NCI-H226 (cell line): ENCODE data around the gene GHRH.

ENCODE experiments used
- DNase-seq: peaks from one replicate; pipeline ENCODE4 v3.0.0-alpha.2; 2015

The GHRH gene, protein sequence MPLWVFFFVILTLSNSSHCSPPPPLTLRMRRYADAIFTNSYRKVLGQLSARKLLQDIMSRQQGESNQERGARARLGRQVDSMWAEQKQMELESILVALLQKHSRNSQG

DNA sequence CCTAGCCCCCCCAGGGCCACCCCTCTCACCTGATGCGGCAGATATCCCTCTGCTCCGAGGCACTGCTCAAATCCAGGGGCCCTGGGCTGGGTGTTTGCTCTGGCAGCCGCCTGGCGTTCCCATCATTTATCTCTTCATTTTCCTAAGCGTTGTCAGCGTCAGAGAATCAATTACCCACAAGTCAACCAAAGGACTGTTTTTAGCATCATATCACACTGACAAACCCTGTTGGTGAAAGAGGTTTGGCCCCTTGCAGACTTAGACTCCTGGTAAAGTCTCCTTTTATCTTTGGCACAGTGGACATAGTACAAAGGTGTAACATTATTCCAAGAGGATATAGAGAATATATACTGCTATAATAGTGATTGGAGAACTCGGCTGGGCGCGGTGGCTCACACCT, at the start of gene GHRH:
Gene GHRH (minus strand): TSS at position 101 of the 400 bp plus-strand sequence. CDS start 4,925 bp downstream, outside the sequence.
- no peak for DNase-seq

DNA sequence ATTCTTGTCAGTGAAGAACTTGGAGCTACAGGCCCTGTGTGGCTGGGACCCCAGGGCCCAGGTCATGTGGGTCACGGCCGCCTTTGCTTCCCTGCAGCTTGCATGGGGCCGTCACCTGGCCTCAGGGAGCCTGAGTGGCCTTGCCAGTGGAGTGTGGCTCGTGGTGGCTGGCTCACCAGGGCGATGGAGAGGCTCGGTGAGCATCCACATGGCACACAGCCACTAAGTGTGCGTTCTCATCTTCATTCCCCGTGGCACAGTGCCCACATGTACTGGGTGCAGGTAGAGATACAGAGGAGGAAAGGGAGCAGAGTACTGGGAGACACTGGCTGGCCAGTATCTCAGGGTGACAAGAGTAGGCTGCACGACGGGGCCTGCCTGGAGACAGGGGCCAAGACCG, 49.3 kb upstream of the GHRH start:
- DNase-seq, result no peak

DNA sequence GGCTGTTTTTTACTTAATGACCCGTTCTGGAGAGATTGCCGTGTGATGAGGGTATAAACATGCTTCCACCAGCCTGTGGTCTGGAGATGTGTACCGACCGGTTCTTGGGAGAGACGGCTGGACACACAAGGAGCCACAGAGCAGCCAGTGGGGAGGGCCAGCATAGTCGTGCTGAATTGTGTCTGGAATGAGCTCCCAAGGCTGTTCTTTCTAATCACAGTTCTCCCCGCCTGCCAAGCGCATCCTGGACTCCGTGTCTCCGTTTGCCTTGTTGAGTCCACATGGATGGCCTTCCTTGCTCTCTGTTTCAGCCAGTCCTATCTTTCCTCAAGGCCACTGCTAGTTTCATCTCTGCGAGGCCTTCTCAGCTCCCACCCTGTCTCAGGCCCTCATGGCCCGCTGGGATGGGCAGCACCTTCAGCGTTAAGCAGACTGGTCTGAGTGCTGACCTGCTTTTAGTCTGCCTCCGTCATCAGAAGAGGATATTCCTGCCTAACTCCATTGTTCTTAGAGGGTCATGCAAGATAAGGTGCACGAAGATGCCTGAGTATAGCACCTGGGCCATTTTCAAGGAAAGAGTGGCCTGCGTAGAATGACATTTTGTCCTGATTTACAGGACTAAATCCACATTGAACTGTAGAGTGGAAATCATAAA, 48.4 kb upstream of the GHRH start:
- DNase-seq, result no peak

DNA sequence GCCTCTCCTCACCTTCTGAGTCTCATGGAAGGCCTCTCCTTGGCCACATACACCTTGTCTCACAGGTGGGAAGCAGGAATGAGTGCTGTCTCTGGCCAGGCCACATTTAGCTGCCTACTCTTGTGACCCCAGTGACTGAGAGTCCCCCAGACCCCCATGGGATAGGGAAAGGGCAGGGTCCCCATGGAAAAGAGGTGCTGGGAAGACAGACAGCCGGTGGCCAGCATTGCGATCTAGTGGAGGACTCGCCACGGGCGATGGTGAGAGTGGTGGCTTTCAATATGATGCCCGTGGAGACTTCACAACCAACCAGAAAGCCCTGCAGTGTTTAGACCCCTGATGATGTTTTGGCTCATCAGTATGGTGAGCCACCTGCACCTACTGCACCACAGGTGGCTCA, 47.7 kb upstream of the GHRH start:
- no peak for DNase-seq

DNA sequence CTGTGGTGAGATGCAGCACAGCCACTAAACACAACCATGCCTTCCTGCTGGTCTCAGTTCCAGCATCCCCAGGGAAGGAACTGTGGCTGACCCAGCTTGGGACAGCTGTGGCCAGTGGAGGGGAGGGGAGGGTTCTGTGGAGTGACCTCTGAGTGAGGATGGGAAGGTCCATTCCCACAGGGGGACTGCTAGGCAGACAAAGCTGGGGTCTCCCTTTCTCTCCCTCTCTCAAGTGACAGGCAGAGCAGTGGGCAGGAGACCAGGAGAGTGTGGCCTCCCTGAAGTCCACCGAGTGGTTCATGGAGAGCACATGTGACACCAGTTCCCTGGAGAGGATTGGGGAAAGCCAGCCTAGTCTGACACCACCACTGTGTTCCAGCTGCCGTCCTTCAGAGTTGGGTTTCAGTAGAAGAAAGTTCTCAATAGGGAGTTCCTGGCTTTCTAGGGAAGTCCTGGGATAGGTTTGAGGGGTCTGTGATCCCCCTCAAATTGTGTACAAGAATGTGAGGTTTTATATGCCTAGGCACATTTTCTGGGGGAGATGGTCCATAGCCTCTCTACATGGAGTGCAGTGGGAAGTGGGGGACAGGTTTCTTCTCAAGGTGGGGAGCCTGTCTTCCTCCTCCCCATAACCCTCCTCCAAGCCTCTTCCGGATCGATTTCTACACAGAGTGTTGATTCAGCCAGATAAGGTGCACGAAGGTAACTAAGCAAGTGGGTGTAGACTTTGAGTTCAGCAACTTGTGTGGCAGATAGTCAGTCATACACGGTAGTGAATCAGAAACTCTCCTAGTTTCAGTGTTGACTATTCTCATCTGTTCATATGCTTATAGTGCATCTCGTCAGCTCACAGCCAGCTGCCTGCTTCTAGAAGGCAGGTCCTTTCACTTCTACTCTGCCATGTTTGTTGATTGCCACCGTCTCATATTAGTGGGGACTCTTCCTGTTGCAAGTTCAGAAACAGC, 46.8 kb upstream of the GHRH start:
- DNase-seq, result no peak

DNA sequence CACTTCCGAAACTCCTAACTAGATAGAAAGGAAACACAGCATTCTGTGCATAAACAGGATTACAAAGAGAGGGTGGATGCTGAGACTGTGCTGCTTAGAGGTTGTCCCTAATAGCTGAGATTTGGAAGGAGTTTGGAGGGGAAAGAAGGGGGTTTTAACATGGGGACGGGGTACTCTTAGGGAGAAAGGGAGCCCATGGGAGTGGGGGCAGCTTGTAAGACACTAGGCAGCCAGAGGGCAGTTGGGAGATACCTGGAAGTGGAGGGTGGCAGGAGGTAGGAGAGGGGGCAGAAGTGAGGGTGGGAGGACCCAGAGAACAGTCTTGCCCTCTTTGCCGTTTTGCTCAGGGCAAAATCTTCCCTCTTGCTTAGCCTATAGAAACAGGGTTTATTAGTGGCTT, 44.2 kb upstream of the GHRH start:
- DNase-seq, result no peak

DNA sequence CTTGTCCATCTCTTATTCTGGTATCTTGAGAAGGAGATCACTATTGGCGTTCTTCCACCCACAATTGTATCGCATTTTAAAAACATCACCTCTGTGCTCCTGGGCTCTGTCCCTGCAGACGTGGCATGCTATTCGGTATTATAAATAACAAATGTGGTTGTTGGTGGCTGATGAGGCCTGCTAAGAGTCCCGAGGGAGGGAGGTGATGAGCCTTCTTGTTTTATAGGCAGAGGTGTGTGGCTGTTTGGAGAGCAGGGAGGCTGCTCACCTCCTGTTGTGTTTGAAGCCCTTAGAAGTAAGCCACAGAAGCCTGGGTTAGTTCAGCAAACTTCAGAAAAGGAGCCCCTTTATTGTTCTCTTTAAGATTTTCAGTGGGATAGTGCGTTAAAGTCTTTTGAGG, 43.5 kb upstream of the GHRH start:
- DNase-seq, result no peak

DNA sequence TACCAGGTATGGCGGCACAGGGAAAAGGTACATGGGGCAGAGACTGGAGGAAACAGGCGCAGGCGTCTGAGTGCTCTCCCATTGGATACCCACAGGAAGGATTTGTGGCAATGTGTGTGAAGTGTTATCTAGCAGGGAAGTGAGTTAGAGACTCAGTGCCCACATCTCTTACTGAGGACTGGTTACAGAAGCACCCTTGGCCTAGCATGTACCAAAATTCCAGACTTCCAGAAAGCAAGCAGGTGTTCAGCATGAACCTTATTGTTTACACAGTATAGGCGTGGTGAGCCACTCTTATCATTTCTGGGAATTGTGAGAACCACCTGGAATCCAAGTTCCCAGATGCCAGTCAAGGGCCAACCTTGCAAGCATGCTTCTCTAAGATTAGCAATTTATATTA, 42.0 kb upstream of the GHRH start:
- DNase-seq, result no peak

DNA sequence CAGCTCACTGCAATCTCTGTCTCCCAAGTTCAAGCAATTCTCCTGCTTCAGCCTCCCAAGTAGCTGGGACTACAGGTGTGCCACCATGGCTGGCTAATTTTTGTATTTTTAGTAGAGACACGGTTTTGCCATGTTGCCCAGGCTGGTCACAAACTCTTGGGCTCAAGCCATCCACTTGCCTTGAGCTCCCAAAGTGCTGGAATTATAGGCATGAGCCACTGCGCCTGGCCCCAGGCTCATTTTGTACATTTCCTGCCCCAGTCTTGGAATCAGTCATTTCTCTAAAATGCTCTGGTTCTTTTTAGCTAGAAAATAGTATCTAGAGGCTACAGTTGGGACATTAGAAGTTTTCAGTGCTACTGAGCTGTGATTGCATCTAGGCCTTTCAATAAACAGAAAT, 41.4 kb upstream of the GHRH start:
- no peak for DNase-seq

DNA sequence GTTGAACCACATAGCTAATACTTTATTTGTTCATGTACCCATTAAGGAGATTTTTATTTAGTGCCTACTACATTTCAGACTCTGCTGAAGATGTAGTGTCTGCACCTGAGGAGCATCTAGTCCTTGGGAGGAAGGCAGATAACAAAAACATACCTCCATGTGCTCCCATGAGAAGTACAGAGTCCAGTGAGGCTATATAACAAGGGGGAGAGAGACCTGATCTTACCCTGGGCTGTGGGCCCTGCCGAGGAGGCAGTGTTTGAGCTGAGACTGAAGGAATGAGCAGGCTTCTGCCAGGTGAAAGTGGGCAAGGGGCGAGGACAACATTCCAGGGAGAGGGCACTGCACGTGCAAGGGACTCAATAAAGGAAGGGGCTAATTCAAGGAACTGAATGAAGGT, 39.9 kb upstream of the GHRH start:
- no peak for DNase-seq

DNA sequence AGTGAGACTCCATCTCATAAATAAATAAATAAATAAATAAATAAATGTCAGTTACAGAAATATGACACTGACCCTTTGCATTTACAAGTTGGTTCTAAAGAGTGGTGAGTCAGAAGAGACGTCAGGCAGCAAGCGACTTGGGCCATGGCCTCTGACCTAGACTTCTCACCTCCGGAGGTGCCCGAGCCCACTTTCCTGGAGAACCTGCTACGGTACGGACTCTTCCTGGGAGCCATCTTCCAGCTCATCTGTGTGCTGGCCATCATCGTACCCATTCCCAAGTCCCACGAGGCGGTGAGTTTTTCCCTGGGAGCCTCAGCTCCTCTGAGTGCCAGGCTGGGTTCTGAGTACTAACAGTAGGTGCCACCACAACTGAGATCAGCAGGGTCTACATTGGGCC, 39.5 kb upstream of the GHRH start:
- no peak for DNase-seq

DNA sequence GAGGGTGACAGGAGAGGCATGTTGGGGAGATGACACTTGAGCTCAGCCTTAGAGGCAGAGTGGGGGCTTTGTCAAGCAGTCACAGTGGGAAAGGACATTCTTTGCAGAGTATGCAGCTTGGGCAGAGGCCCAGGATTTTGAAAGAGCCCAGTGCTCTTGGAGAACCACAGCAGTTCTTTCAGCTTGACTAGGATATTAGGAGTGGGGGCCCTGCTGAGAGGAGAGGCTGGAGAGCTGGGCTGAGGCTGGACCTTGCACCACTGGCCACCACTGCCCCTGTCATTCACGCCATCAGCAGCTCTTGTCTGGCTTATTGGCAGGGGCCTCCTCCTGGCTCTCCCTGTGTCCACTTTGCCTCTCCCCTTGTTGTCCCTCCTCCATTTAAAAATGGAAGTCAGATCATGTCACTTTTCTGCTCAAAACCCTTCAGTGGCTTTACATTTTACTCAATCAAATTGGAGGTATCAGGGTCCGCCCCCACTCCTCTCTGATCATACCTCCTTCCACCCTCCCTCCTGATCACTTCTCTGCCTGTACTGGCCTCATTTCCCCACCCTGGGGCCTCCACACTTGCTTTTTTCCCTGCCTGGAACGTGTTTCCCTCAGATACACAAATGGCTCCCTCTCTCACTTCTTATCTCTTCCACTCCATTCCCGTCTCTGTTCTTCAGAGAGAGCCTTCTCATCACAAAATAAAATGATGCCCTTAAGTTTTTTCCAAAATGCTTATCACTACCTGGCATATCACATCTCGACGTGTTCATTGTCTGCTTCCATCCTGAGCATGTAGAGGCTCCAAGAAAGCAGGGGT, 38.3 kb upstream of the GHRH start:
- DNase-seq, result no peak

DNA sequence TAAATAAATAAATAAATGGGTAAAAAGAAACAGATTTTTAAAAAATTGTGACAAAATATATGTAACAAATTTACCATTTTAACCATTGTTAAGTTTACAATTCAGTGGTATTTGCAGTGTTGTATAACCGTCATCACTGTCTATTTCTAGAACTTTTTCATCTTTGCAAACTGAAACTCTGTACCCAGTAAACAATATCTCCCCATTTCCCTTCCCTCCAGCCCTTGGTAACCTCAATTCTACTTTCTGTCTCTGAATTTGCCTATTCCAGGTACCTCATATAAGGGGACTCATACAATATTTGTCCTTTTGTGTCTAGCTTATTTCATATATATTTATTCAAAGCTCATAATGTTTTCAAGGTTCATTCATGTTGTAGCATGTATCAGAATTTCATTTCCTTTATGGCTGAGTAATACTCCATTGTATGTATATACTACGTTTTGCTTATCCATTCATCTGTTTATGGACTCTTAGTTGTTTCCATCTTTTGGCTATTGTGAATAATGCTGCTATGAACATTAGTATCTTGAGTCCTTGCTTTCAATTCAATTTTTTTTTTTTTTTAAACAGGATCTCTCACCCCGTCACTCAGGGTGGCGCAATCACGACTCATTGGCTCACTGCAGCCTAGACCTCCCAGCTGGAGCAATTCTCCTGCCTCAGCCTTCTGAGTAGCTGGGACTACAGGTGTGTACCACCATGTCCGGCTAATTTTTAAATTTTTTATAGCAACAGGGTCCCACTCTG, 36.8 kb upstream of the GHRH start:
- peak; percentile 72 for DNase-seq

DNA sequence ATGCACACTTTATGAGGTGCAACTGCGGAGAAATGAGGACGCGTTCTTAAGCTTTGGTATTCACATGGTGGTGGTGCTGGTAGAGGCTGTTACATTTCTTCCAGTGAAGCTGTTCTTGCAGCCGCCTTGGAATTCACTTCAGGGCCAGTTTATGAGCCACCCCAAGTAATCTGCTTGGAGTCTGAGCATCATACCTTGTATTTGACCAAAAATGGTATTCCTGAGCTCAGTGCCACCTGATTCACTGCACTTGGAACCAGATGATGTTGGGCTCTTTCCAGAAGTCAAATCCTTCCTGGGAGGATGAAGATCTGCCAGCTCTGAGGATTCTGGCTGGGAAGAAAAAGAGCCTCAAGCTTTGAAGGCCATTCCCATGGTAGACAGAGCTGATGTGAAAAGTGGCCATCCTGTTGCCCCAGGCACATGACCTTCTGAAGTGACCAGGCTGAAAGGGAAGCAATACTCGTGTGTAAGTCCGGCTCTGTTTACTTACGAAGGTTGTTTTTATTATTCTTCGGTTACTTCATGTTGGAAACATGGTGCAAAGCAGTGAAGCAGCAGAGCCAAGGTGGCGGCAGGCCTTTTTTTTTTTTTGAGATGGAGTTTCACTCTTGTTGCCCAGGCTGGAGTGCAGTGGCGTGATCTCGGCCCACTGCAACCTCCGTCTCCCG, 35.6 kb upstream of the GHRH start:
- DNase-seq, result peak; percentile 30

DNA sequence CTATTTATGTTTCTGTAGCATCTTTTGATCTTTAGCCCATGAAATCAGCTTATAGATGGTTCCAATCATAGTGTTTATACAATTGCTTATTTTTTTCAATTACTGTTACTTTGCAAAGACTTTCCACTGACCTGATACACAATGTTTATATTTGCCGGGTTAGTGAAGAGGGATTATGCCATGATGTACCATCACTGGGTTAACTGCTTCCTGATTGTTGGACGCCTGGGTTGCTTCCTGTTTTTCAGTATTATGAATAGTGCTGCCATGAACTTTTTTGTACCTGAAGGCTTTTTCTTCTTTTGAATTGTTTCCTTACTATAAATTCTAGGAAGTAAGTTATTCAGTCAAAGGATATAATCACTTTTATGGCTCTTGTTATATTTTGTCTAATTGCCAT, 34.8 kb upstream of the GHRH start:
- no peak for DNase-seq

DNA sequence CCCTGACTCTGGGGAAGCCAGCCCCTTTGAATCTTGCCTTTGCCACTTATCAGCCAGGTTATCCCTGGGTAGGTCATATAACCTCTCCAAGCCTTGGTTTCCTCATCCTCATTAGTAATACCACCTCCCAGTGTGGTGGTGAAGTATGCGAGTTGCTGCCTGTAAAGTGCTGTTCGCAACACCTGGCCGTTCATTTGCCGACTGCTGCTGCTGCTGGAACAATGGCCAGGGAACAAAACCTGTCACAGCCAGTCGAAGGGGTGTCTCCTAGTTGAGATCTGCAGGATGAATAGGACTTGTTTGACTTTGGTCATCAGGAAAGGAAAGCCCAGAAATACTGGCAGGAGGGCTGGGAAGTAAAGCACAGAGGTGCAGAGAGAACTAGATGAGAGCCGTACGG, 34.0 kb upstream of the GHRH start:
- peak; percentile 79 for DNase-seq

DNA sequence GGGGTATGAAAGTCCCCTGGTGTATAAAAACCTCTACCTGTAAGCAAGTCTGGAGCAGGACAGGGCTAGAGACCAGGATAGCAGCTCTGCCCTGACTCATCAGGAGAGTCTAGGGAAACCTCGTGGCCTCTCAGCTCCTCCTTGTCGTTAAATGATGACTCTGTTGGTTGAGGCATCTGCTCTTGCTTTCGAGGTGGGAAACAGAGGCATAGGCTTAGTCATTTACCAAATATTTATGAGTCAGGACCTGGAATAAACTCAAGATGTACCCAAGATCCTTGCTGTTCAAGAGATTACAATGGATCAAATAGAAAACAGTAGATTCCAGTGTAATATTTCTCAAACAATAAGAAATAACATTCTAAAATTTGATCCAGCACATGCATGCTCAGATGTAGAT, 33.4 kb upstream of the GHRH start:
- DNase-seq, result peak; percentile 98

DNA sequence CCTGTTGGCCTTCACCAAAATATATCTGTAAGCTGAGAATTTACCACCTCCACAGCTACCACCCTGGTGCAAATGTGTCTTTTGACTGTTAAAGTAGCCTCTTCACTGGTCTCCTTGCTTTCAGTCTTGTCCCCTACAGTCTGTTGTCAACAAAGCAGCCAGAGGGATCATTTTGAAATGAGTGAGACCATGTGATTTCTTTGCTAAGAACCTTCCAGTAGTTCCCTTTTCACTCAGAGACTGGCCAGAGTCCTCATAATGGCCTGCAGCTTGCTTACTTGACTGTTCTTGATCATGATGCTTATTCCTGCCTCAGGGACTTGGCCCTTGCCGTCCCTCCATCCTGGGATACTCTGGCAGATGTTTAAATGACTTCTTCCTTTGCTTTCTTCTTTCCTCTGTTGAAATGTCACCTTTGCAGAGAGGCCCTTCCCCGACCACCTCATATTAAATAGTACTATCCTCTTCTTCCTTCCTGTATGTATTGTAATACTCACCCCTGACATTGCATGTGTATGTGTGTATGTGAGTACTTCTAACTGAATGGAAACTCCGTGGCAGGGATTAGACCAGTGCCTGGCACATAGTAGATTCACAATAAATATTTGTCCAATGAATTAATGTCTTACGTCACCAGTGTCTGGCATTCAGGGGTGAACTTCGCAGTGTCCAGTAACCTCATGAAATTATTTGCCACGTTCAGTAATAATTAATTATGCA, 32.8 kb upstream of the GHRH start:
- DNase-seq, result peak; percentile 77

DNA sequence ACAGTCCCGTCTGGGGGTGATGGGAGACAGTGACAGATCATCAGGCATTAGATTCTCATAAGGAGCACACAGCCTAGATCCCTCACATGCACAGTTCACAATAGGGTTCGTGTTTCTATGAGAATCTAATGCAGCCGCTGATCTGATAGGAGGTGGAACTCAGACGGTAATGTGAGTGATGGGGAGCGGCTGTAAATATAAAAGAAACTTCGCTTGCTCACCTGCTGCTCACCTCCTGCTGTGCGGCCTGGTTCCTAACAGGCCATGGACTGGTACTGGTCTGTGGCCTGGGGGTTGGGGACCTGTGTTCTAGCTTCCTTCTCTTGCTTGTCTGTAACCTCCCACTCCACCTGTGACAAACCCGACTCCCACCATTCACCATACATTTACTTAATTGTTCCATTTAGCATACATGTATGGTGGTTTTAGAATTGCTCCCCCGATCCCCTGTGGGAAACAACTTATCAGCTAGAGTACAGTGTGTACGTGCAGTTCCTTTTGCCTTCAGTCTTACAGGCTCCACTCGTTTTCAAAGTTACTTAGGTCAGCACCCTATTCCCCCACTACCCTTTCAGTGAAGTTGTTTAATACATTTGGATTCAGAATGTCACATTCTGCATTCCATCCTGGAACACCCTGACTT, 31.8 kb upstream of the GHRH start:
- no peak for DNase-seq

DNA sequence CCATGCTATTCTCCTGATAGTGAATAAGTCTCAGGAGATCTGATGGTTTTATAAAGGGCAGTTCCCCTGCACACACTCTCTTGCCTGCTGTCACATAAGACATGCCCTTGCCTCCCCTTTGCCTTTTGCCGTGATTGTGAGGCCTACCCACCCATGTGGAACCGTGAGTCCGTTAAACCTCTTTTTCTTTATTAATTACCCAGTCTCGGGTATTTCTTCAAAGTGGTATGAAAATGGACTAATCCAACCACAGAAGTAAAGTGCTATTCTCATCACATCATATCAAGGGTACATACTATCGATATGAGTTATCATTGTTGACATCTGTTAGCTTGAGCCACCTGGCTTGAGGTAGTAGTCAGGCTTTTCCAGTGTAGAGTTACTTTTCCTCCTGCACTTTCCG, 30.1 kb upstream of the GHRH start:
- DNase-seq, result no peak
